Measurements from ENCODE around the gene SGSH. TPM values are rescaled to one million over a fixed set of nuclear protein-coding genes. Genes with fewer than 3 reads are reported as not detected.

Gene SGSH
- total RNA-seq, 1 experiment from 2014 or later, result 19.8 TPM

DNA sequence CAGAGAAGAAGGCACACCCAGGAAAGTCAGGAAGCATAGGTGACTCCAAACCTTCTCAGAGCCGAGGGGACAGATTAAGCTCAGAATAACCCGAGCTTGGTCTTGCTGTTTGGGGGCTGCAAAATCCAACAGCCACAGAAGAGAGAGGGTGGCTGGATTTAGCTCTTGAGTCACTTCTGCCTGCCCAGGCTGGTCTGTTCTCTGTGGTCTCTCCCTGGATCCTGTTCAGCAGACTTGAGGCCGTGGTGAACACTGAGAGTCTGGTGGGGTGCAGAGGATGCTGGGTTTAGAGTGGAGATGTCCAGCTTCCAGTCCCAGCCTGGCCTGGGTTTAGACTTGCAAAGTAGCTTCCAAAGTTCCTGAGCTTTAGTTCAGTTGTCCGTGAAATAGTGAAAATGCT, 8.9 kb upstream of the SGSH start:
- no peaks in the 10 kb centered on the region for H3K27me3 Mint-ChIP-seq (ENCODE audit: low read depth)
- Histone ChIP-seq H3K27me3 (ENCODE audit: insufficient read depth, low read length) (no peaks in the 10 kb centered on the region), H3K56ac (ENCODE audit: insufficient read length, low read depth, low read length) (no peak overlapping the region), H3K23me2 (ENCODE audit: insufficient read length, low read depth, low read length, poor library complexity, severe bottlenecking) (no peaks in the 10 kb centered on the region), H2BK12ac (ENCODE audit: insufficient read length, low read depth, low read length) (no peak overlapping the region), H3K18ac (ENCODE audit: insufficient read length, low read depth, low read length) (no peak overlapping the region), H3K14ac (ENCODE audit: insufficient read depth, low read length) (no peak overlapping the region), H3T11ph (ENCODE audit: low read length) (no peak overlapping the region), H3K27ac (ENCODE audit: insufficient read length, low read depth, low read length) (no peak overlapping the region), H2BK15ac (ENCODE audit: low read depth, low read length) (no peak overlapping the region), H3K9ac (ENCODE audit: extremely low read depth, insufficient read length, low read length) (no peak overlapping the region), H3K23ac (ENCODE audit: insufficient read length, low read depth, low read length) (no peak overlapping the region), H3K9me3 (ENCODE audit: control insufficient read depth, low read depth, low read length) (peaks cover 4% of the 10 kb centered on the region), H4K8ac (replicated peaks; ENCODE audit: insufficient read length, low read depth, low read length) (no peak overlapping the region), H3K4me2 (ENCODE audit: insufficient read depth, insufficient read length, low read length) (no peak overlapping the region), H2BK20ac (ENCODE audit: low read depth, low read length, poor library complexity, severe bottlenecking) (no peak overlapping the region), H2BK5ac (ENCODE audit: insufficient read length, low read length) (no peak overlapping the region), H3K79me1 (ENCODE audit: insufficient read depth, low read depth, low read length, poor library complexity, severe bottlenecking) (no peaks in the 10 kb centered on the region), H2AK5ac (ENCODE audit: insufficient read length, low read length) (no peak overlapping the region), H4K91ac (ENCODE audit: insufficient read length, low read depth, low read length) (no peak overlapping the region), H3K79me2 (ENCODE audit: insufficient read depth, low read length) (no peaks in the 10 kb centered on the region), H4K20me1 (ENCODE audit: control insufficient read depth, insufficient read depth, insufficient read length) (no peaks in the 10 kb centered on the region), H3K4ac (ENCODE audit: low read depth, low read length) (no peak overlapping the region), H4K5ac (ENCODE audit: insufficient read length, low read depth, low read length) (no peak overlapping the region), H2AFZ (ENCODE audit: low read length) (no peak overlapping the region), H3K4me1 (ENCODE audit: insufficient read depth, low read length) (no peaks in the 10 kb centered on the region), H2BK120ac (ENCODE audit: low read depth, low read length, poor library complexity, severe bottlenecking) (no peak overlapping the region)
- TF ChIP-seq, protein P1, sequence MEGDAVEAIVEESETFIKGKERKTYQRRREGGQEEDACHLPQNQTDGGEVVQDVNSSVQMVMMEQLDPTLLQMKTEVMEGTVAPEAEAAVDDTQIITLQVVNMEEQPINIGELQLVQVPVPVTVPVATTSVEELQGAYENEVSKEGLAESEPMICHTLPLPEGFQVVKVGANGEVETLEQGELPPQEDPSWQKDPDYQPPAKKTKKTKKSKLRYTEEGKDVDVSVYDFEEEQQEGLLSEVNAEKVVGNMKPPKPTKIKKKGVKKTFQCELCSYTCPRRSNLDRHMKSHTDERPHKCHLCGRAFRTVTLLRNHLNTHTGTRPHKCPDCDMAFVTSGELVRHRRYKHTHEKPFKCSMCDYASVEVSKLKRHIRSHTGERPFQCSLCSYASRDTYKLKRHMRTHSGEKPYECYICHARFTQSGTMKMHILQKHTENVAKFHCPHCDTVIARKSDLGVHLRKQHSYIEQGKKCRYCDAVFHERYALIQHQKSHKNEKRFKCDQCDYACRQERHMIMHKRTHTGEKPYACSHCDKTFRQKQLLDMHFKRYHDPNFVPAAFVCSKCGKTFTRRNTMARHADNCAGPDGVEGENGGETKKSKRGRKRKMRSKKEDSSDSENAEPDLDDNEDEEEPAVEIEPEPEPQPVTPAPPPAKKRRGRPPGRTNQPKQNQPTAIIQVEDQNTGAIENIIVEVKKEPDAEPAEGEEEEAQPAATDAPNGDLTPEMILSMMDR (conservative IDR thresholded peaks at IDR 0.05), result no peak
- peaks cover 13 to 21% of the 10 kb centered on the region in 2 experiments for H3K9me3 Mint-ChIP-seq
- no peak for DNase-seq
- no peak overlapping the region for H3K4me3 Mint-ChIP-seq
- peaks cover 28 to 47% (median 38%) of the 10 kb centered on the region in 3 experiments for H3K36me3 Mint-ChIP-seq (ENCODE audit: insufficient read depth in 1 of 3, low read depth in 3 of 3)
- no CpG with 5 or more reads among the region's 4 CpGs for WGBS (ENCODE audit: extremely low coverage, insufficient read length, low lambda C conversion rate)
- peaks cover 22 to 24% of the 10 kb centered on the region in 2 experiments for H3K4me1 Mint-ChIP-seq
- no peak overlapping the region for H3K27ac Mint-ChIP-seq
